IMR-90 (cell line): ENCODE data around the gene AKR1A1. TPM values are rescaled to one million over a fixed set of nuclear protein-coding genes. Genes with fewer than 3 reads are reported as not detected.

Source experiments
- ATAC-seq: fragments of 200-7000 bp; cut with Tn5 transposase; 2 replicates; pipeline ENCODE4 v1.9.1; 2020; ENCODE audit warnings: low read depth, mild to moderate bottlenecking, moderate library complexity
- BruUV-seq: library from RNA; stranded (reverse); fragments of 400-500 nt; replicated peaks from 2 replicates; lab custom pipeline; 2021; lab: Mats Ljungman, UMichigan
- CTCF ChIA-PET: fragments of 300-600 bp; formaldehyde crosslinking; extraction: SDS; loops from one replicate; lab custom pipeline; 2021; ENCODE audit warnings: antibody characterized with exemption; lab: Yijun Ruan, JAX
- POLR2A ChIA-PET: fragments of 300-600 bp; sonication (Branson Sonifier 250); formaldehyde crosslinking; loops from one replicate; lab custom pipeline; 2022; ENCODE audit warnings: antibody characterized with exemption; ENCODE audit not compliant: unreplicated experiment; lab: Charles Lee
- DNase-seq: peaks from one replicate; pipeline ENCODE4 v3.0.0; 2013
- H2AFZ ChIP-seq: replicated peaks from 2 replicates; pipeline ENCODE3; 2013; ENCODE audit warnings: low read length, mild to moderate bottlenecking; ENCODE audit not compliant: poor library complexity
- H2AK5ac ChIP-seq: 2 replicates; pipeline ENCODE4 v1.6.1; 2013; ENCODE audit warnings: low read depth, low read length, inconsistent platforms
- H2AK9ac ChIP-seq: replicated peaks from 2 replicates; pipeline ENCODE3; 2013; ENCODE audit warnings: mild to moderate bottlenecking, low read depth, low read length, moderate library complexity; ENCODE audit not compliant: poor library complexity
- H2BK120ac ChIP-seq: 2 replicates; pipeline ENCODE4 v1.6.1; 2013; ENCODE audit warnings: low read depth, low read length, inconsistent platforms
- H2BK15ac ChIP-seq: 3 replicates; pipeline ENCODE4 v1.6.1; 2013; ENCODE audit warnings: low read depth, low read length, inconsistent platforms
- H2BK20ac ChIP-seq: 2 replicates; pipeline ENCODE4 v1.6.1; 2013; ENCODE audit warnings: low read depth, mild to moderate bottlenecking, inconsistent platforms, low read length, moderate library complexity
- H2BK5ac ChIP-seq: 2 replicates; pipeline ENCODE4 v1.6.1; 2013; ENCODE audit warnings: mild to moderate bottlenecking, low read depth, low read length, inconsistent platforms; ENCODE audit not compliant: poor library complexity, severe bottlenecking
- H3K14ac ChIP-seq: replicated peaks from 2 replicates; pipeline ENCODE4 v1.6.1; 2013; ENCODE audit warnings: low read depth, low read length, inconsistent platforms
- H3K18ac ChIP-seq: 2 replicates; pipeline ENCODE4 v1.6.1; 2013; ENCODE audit warnings: low read depth, low read length, control low read depth
- H3K23ac ChIP-seq: 2 replicates; pipeline ENCODE4 v1.6.1; 2013; ENCODE audit warnings: low read depth, low read length, inconsistent platforms
- H3K27ac ChIP-seq: 2 replicates; pipeline ENCODE4 v1.5.1; 2013; ENCODE audit warnings: mild to moderate bottlenecking, control low read depth, low read length; ENCODE audit not compliant: insufficient read depth
- H3K27me3 ChIP-seq: 2 replicates; pipeline ENCODE4 v1.6.1; 2013; ENCODE audit warnings: low read length; ENCODE audit not compliant: control insufficient read depth, insufficient read depth
- H3K36me3 ChIP-seq: 2 replicates; pipeline ENCODE4 v1.6.1; 2013; ENCODE audit warnings: low read length, mixed read lengths; ENCODE audit not compliant: control insufficient read depth, insufficient read depth
- H3K4ac ChIP-seq: 2 replicates; pipeline ENCODE4 v1.6.1; 2013; ENCODE audit warnings: low read depth, low read length, inconsistent platforms
- H3K4me1 ChIP-seq: 2 replicates; pipeline ENCODE4 v1.6.1; 2013; ENCODE audit warnings: low read length, mixed read lengths; ENCODE audit not compliant: control insufficient read depth, insufficient read depth
- H3K4me2 ChIP-seq: 2 replicates; pipeline ENCODE4 v1.6.1; 2013; ENCODE audit warnings: low read depth, mild to moderate bottlenecking, control low read depth, low read length, moderate library complexity
- H3K4me3 ChIP-seq: 2 replicates; pipeline ENCODE4 v1.5.1; 2013; ENCODE audit warnings: low read depth, mild to moderate bottlenecking, control low read depth, low read length, moderate library complexity; ENCODE audit not compliant: insufficient read depth
- H3K56ac ChIP-seq: 2 replicates; pipeline ENCODE4 v1.6.1; 2013; ENCODE audit warnings: low read length, inconsistent platforms; ENCODE audit not compliant: insufficient read depth; ENCODE audit errors: extremely low read depth
- H3K79me1 ChIP-seq, 2 experiments: 2 replicates each; pipeline ENCODE4 v1.6.1; 2013; ENCODE audit warnings: low read length in 2 of 2, inconsistent platforms in 1 of 2, low read depth in 1 of 2
- H3K9ac ChIP-seq: 2 replicates; pipeline ENCODE4 v1.6.1; 2013; ENCODE audit warnings: low read depth, low read length, control low read depth
- H3K9me1 ChIP-seq: 2 replicates; pipeline ENCODE4 v1.6.1; 2013; ENCODE audit warnings: low read length, inconsistent platforms; ENCODE audit not compliant: insufficient read depth
- H3K9me3 ChIP-seq: 2 replicates; pipeline ENCODE4 v1.6.1; 2013; ENCODE audit warnings: low read length; ENCODE audit not compliant: control insufficient read depth, insufficient read depth
- H4K20me1 ChIP-seq: 2 replicates; pipeline ENCODE4 v1.6.1; 2013; ENCODE audit warnings: low read length, inconsistent platforms; ENCODE audit not compliant: insufficient read depth
- H4K5ac ChIP-seq: 2 replicates; pipeline ENCODE4 v1.6.1; 2013; ENCODE audit warnings: mild to moderate bottlenecking, low read depth, low read length, control low read depth
- H4K8ac ChIP-seq, 2 experiments: 2 replicates each; pipeline ENCODE4 v1.6.1; 2013; ENCODE audit warnings: low read depth in 2 of 2, low read length in 2 of 2, control low read depth in 1 of 2, inconsistent platforms in 1 of 2
- H4K91ac ChIP-seq: 2 replicates; pipeline ENCODE4 v1.6.1; 2013; ENCODE audit warnings: low read depth, low read length, inconsistent platforms; ENCODE audit not compliant: insufficient read depth
- CHD1 ChIP-seq: IDR thresholded peaks from 2 replicates; pipeline ENCODE4 v1.6.1; 2012; ENCODE audit warnings: low read depth, low read length, improper control_type of control experiment
- FOS ChIP-seq: fragments of 150-350 bp; IDR thresholded peaks from 2 replicates; pipeline ENCODE4 v1.6.1; 2016; ENCODE audit warnings: low read depth, low read length
- MAZ ChIP-seq: IDR thresholded peaks from 2 replicates; pipeline ENCODE4 v1.6.1; 2012; ENCODE audit warnings: low read depth, mild to moderate bottlenecking, low read length, improper control_type of control experiment, moderate library complexity, borderline replicate concordance
- RFX5 ChIP-seq: IDR thresholded peaks from 2 replicates; pipeline ENCODE4 v1.8.0; 2012; ENCODE audit warnings: low read depth, mild to moderate bottlenecking, low read length, moderate library complexity
- WGBS, 2 experiments: methylation state at CpG; one replicate each; pipeline versions ENCODE4 v1.1.5 to v1.1.7; 2013; ENCODE audit warnings: missing lambda C conversion rate in 2 of 2; ENCODE audit not compliant: insufficient read length in 1 of 2; ENCODE audit errors: extremely low coverage in 2 of 2; 5-methylcytosine and 5-hydroxymethylcytosine counted together
- dilution Hi-C: fragments of 300-500 bp; cut with HindIII; formaldehyde crosslinking; loops from one replicate; pipeline ENCODE4 v1.14.3; 2018; ENCODE audit warnings: low sequenced_read_pairs; ENCODE audit not compliant: unreplicated experiment
- in situ Hi-C: fragments of 300-500 bp; cut with MboI; formaldehyde crosslinking; loops from 3 replicates; pipeline ENCODE4 v1.14.3; 2019; ENCODE audit warnings: low sequenced_read_pairs, inconsistent platforms, mixed read lengths
- intact Hi-C: fragments of 100-400 bp; cut with micrococcal nuclease; formaldehyde crosslinking; loops from 2 replicates; pipeline ENCODE4 v1.10.0; 2022
- polyA plus RNA-seq, 3 experiments: library from polyadenylated mRNA; depleted of rRNA; stranded (reverse); fragments of >200 nt; gene quantifications; 2 replicates each; pipeline ENCODE4 v1.2.3, GENCODE V29; 2012; ENCODE audit warnings: low replicate concordance in 1 of 3
- total RNA-seq: library from RNA; depleted of rRNA; stranded (reverse); fragments of >200 nt; gene quantifications from 2 replicates; pipeline ENCODE4 v1.2.3, GENCODE V29; 2012
- TF ChIP-seq, protein P1 (sequence below): conservative IDR thresholded peaks from 2 replicates; pipeline ENCODE4 v1.5.1; 2012; ENCODE audit warnings: mild to moderate bottlenecking, low read depth, low read length, improper control_type of control experiment

Gene AKR1A1
- total and polyA plus RNA-seq, 2 of the 4 experiments (the other 2 are of a cell fraction) = 141 to 151 TPM

DNA sequence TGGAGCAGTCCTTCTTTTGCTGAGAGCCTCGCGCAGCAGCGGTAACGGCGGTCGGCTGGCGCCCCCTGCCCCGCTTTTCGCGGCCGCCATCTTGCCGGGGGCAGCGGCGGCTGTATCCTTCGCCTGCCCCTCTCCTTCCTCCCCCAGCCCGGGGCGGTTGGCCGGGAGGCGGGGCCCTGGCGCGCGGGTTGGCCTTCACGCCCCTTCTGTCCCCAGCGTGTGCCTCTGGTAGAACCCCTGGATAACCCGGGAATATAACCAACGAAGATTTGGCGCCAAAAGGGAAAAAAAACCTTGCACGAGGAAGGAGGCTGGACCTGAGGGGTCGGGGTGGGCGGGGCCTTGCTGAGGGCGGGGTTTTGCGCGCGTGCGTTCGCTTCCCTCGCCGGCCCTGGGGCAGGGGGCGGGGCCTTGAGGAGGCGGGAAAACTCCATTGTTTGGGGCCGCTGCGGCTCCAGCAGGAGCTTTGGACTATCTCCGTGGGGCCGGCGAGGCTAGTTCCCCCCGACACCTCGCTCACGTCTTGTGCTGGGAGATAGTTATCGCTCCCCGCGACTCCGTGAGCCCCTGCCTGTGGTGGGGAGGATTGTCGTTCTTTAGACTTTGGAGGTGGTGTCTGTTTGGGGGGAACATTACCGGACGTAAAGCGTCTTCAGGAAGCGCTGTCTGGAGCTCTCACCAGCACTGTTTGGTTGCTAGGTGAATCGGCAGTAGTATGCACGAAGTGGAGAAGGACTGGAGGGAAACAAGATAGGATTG is 33.9 kb downstream of the AKR1A1 start:
- H3K27me3 ChIP-seq = no peaks in the 10 kb centered on the region

More for the DNA sequence above, 33.9 kb downstream of the AKR1A1 start:
- Histone ChIP-seq H3K4me2 (peak overlapping the region; percentile 87), H3K4me1 (no peaks in the 10 kb centered on the region; the same call in none of the 2 replicates), H3K23ac (peak overlapping the region; percentile 74), H3K14ac (peak overlapping the region; percentile 69; the same call in 1 of the 2 replicates), H2AFZ (peak overlapping the region; percentile 98), H3K36me3 (peaks cover 1% of the 10 kb centered on the region; the same call in 1 of the 2 replicates), H3K9ac (peak overlapping the region; percentile 84), H4K91ac (0 out of 2 replicates have a peak overlapping the region, but pooled peaks have one; percentile 40), H4K20me1 (peaks cover 47% of the 10 kb centered on the region), H2BK15ac (no peak overlapping the region), H2AK9ac (peak overlapping the region; percentile 91), H2BK120ac (no peak overlapping the region), H3K4me3 (peak overlapping the region; percentile 61), H2BK20ac (no peak overlapping the region), H3K79me1 (peaks cover 0 to 22% of the 10 kb centered on the region in 2 experiments; a peak in 2 of 4 replicates), H3K9me1 (no peaks in the 10 kb centered on the region; the same call in 1 of the 2 replicates), H3K56ac (peak overlapping the region; percentile 32; the same call in 1 of the 2 replicates), H3K27ac (peak overlapping the region; percentile 85), H4K8ac (peak overlapping the region; percentile 37 to 78; a peak in 2 of 4 replicates), H2AK5ac (peak overlapping the region; percentile 76), H2BK5ac (peak overlapping the region; percentile 77), H4K5ac (no peak overlapping the region), H3K18ac (no peak overlapping the region), H3K4ac (peak overlapping the region; percentile 72), H3K9me3 (no peaks in the 10 kb centered on the region)
- ChIA-PET CTCF (interaction anchor here (0.7 kb wide), 1 partner anchor 84 kb away, joined by 3 read pairs; the partner anchor contains the start of gene MMACHC), POLR2A (no interaction called here)
- intact Hi-C loops (loop anchor here (5.0 kb wide), 2 partner anchors 103 to 298 kb away; partner anchors contain the start of genes GPBP1L1 and TMEM69), dilution Hi-C loops (no loop called here), in situ Hi-C loops (no loop called here)
- TF ChIP-seq MAZ (peak; percentile 61; the same call in 1 of the 2 replicates), RFX5 (0 out of 2 replicates have a peak, but pooled peaks have one; percentile 50), FOS (no peak), CHD1 (no peak)
- TF ChIP-seq, protein P1, sequence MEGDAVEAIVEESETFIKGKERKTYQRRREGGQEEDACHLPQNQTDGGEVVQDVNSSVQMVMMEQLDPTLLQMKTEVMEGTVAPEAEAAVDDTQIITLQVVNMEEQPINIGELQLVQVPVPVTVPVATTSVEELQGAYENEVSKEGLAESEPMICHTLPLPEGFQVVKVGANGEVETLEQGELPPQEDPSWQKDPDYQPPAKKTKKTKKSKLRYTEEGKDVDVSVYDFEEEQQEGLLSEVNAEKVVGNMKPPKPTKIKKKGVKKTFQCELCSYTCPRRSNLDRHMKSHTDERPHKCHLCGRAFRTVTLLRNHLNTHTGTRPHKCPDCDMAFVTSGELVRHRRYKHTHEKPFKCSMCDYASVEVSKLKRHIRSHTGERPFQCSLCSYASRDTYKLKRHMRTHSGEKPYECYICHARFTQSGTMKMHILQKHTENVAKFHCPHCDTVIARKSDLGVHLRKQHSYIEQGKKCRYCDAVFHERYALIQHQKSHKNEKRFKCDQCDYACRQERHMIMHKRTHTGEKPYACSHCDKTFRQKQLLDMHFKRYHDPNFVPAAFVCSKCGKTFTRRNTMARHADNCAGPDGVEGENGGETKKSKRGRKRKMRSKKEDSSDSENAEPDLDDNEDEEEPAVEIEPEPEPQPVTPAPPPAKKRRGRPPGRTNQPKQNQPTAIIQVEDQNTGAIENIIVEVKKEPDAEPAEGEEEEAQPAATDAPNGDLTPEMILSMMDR = 0 out of 2 replicates have a peak, but pooled peaks have one; percentile 14
- TSS peak; percentile 48 for BruUV-seq
- ATAC-seq (peak; percentile 65), DNase-seq (peak; percentile 83)
- WGBS, 2 experiments = 0% methylated on average over 16 of the region's 59 CpGs; no CpG with 5 or more reads in 1 of the 2 experiments
